HepG2 (cell line): ENCODE measurements around the gene DIO1.

Experiments used
- JUNB ChIP-seq: sonication (generic); formaldehyde crosslinking; IDR thresholded peaks from 2 replicates; pipeline ENCODE4 v1.8.0; 2022; ENCODE audit warnings: missing genetic modification reagents, mild to moderate bottlenecking, borderline replicate concordance
- SALL2 ChIP-seq: sonication (generic); formaldehyde crosslinking; IDR thresholded peaks from 2 replicates; pipeline ENCODE4 v1.8.1; 2023; ENCODE audit warnings: mild to moderate bottlenecking, missing genetic modification reagents, inconsistent platforms
- TF ChIP-seq, protein P1 (sequence below): sonication (generic); formaldehyde crosslinking; IDR thresholded peaks from 2 replicates; pipeline ENCODE4 v1.5.0; 2020; ENCODE audit warnings: missing genetic modification reagents

DNA sequence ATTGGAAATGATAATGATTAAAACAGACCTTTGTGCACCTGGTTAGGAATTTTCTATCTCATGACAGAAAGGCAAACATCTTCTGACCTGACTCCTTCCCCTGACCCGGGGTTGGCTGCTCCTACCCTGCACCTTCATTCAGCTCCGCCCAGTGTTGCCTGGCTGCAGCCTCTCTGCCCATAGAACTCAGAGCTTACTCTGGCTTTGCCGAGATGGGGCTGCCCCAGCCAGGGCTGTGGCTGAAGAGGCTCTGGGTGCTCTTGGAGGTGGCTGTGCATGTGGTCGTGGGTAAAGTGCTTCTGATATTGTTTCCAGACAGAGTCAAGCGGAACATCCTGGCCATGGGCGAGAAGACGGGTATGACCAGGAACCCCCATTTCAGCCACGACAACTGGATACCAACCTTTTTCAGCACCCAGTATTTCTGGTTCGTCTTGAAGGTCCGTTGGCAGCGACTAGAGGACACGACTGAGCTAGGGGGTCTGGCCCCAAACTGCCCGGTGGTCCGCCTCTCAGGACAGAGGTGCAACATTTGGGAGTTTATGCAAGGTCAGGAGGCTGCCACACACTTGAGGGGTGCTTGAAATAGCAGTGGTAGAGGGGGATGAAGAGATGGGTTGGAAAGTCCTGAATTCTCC, at the start of gene DIO1:
- TF ChIP-seq JUNB (no peak), SALL2 (no peak)
- TF ChIP-seq, protein P1, sequence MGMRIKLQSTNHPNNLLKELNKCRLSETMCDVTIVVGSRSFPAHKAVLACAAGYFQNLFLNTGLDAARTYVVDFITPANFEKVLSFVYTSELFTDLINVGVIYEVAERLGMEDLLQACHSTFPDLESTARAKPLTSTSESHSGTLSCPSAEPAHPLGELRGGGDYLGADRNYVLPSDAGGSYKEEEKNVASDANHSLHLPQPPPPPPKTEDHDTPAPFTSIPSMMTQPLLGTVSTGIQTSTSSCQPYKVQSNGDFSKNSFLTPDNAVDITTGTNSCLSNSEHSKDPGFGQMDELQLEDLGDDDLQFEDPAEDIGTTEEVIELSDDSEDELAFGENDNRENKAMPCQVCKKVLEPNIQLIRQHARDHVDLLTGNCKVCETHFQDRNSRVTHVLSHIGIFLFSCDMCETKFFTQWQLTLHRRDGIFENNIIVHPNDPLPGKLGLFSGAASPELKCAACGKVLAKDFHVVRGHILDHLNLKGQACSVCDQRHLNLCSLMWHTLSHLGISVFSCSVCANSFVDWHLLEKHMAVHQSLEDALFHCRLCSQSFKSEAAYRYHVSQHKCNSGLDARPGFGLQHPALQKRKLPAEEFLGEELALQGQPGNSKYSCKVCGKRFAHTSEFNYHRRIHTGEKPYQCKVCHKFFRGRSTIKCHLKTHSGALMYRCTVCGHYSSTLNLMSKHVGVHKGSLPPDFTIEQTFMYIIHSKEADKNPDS: no peak
